Stimulated activated naive B cell treated with anti-CD40 and anti-IgM and Interleukin-4, amounts not matched to agents 10 μg/mL and 1 μg/mL and 100 μg/mL, for 72 hours (primary cell): ENCODE data around the gene FNDC3B.
A peak's percentile ranks its signal among the peaks of the same experiment; 100 is the strongest.

Source experiments
- ATAC-seq, 2 donors: fragments of 150-1000 bp; cut with Tn5 transposase; replicated peaks; 2 replicates each; pipeline ENCODE4 v1.10.0; 2021; ENCODE audit warnings: moderate library complexity in 1 of 2
- DNase-seq: peaks from one replicate; pipeline ENCODE4 v3.0.0; 2021
- H3K27ac Mint-ChIP-seq: one replicate; pipeline ENCODE4 v1.8.0; 2022; ENCODE audit warnings: mild to moderate bottlenecking, mixed read lengths
- H3K27me3 Mint-ChIP-seq, 2 donors: one replicate each; pipeline ENCODE4 v1.8.0; 2022; ENCODE audit warnings: mixed read lengths in 2 of 2
- H3K36me3 Mint-ChIP-seq, 2 donors: one replicate each; pipeline ENCODE4 v1.8.0; 2022; ENCODE audit warnings: mixed read lengths in 2 of 2, mild to moderate bottlenecking in 1 of 2
- H3K4me1 Mint-ChIP-seq, 2 donors: one replicate each; pipeline ENCODE4 v1.8.0; 2022; ENCODE audit warnings: mixed read lengths in 2 of 2, mild to moderate bottlenecking in 1 of 2
- H3K4me3 Mint-ChIP-seq, 2 donors: one replicate each; pipeline ENCODE4 v1.8.0; 2022; ENCODE audit warnings: mild to moderate bottlenecking in 2 of 2, mixed read lengths in 2 of 2, moderate library complexity in 1 of 2
- H3K9me3 Mint-ChIP-seq, 2 donors: one replicate each; pipeline ENCODE4 v1.8.0; 2022; ENCODE audit warnings: mixed read lengths in 2 of 2, mild to moderate bottlenecking in 1 of 2

Gene FNDC3B

GRCh38 chr3:172167892-172168648, 128.7 kb downstream of the FNDC3B start:
- no peaks in the 10 kb centered on the region for H3K9me3 Mint-ChIP-seq
- peaks cover 0 to 4% of the 10 kb centered on the region in 2 donors for H3K36me3 Mint-ChIP-seq
- ATAC-seq (no peak), DNase-seq (no peak)
- H3K4me1 Mint-ChIP-seq, result peaks cover 1 to 8% of the 10 kb centered on the region in 2 donors
- H3K4me3 Mint-ChIP-seq, result no peak overlapping the region
- H3K27ac Mint-ChIP-seq, result no peak overlapping the region
- H3K27me3 Mint-ChIP-seq, result no peaks in the 10 kb centered on the region

GRCh38 chr3:172170073-172170709, 130.8 kb downstream of the FNDC3B start:
- Mint-ChIP-seq H3K4me3 (no peak overlapping the region), H3K27me3 (no peaks in the 10 kb centered on the region), H3K9me3 (no peaks in the 10 kb centered on the region), H3K27ac (no peak overlapping the region), H3K4me1 (peaks cover 1 to 8% of the 10 kb centered on the region in 2 donors), H3K36me3 (peaks cover 3 to 4% of the 10 kb centered on the region in 2 donors)
- ATAC-seq (no peak), DNase-seq (no peak)

- no peak for ATAC-seq
- peaks cover 3 to 4% of the 10 kb centered on the region in 2 donors for H3K36me3 Mint-ChIP-seq
- H3K4me1 Mint-ChIP-seq, result peaks cover 1 to 8% of the 10 kb centered on the region in 2 donors
- DNase-seq, result no peak
- H3K9me3 Mint-ChIP-seq, result no peaks in the 10 kb centered on the region
- H3K27ac Mint-ChIP-seq, result no peak overlapping the region
- no peaks in the 10 kb centered on the region for H3K27me3 Mint-ChIP-seq
- H3K4me3 Mint-ChIP-seq, result no peak overlapping the region
Observed at GRCh38 chr3:172170841-172171240, 131.5 kb downstream of the FNDC3B start.

- no peak for DNase-seq
- no peak overlapping the region for H3K27ac Mint-ChIP-seq
- peak; percentile 54 to 73 for ATAC-seq
- H3K36me3 Mint-ChIP-seq, result peaks cover 3 to 4% of the 10 kb centered on the region in 2 donors
- H3K4me1 Mint-ChIP-seq, result peaks cover 1 to 8% of the 10 kb centered on the region in 2 donors
- no peak overlapping the region for H3K4me3 Mint-ChIP-seq
- no peaks in the 10 kb centered on the region for H3K9me3 Mint-ChIP-seq
- H3K27me3 Mint-ChIP-seq, result no peaks in the 10 kb centered on the region
Observed at GRCh38 chr3:172171396-172172075, 132.2 kb downstream of the FNDC3B start.

- H3K27ac Mint-ChIP-seq, result no peak overlapping the region
- no peaks in the 10 kb centered on the region for H3K27me3 Mint-ChIP-seq
- DNase-seq, result no peak
- no peak overlapping the region for H3K4me3 Mint-ChIP-seq
- H3K4me1 Mint-ChIP-seq, result peaks cover 1 to 8% of the 10 kb centered on the region in 2 donors
- no peak for ATAC-seq
- H3K36me3 Mint-ChIP-seq, result peaks cover 3 to 18% of the 10 kb centered on the region in 2 donors
- no peaks in the 10 kb centered on the region for H3K9me3 Mint-ChIP-seq
Observed at GRCh38 chr3:172173316-172174254, 134.2 kb downstream of the FNDC3B start.

GRCh38 chr3:172174513-172175253, 135.3 kb downstream of the FNDC3B start:
- H3K27ac Mint-ChIP-seq, result no peak overlapping the region
- H3K27me3 Mint-ChIP-seq, result no peaks in the 10 kb centered on the region
- DNase-seq (no peak), ATAC-seq (no peak)
- H3K9me3 Mint-ChIP-seq, result no peaks in the 10 kb centered on the region
- H3K4me1 Mint-ChIP-seq, result peaks cover 1 to 8% of the 10 kb centered on the region in 2 donors
- no peak overlapping the region for H3K4me3 Mint-ChIP-seq
- H3K36me3 Mint-ChIP-seq, result peaks cover 3 to 14% of the 10 kb centered on the region in 2 donors

GRCh38 chr3:172175254-172175599, 135.8 kb downstream of the FNDC3B start:
- H3K9me3 Mint-ChIP-seq, result no peaks in the 10 kb centered on the region
- no peak for DNase-seq
- peaks cover 4 to 8% of the 10 kb centered on the region in 2 donors for H3K4me1 Mint-ChIP-seq
- peaks cover 3 to 18% of the 10 kb centered on the region in 2 donors for H3K36me3 Mint-ChIP-seq
- H3K27ac Mint-ChIP-seq, result no peak overlapping the region
- no peak for ATAC-seq
- H3K4me3 Mint-ChIP-seq, result no peak overlapping the region
- H3K27me3 Mint-ChIP-seq, result no peaks in the 10 kb centered on the region

- no peak for ATAC-seq
- Mint-ChIP-seq H3K4me1 (peaks cover 4 to 8% of the 10 kb centered on the region in 2 donors), H3K9me3 (no peaks in the 10 kb centered on the region)
Observed at GRCh38 chr3:172176061-172176770, 136.8 kb downstream of the FNDC3B start.

GRCh38 chr3:172177046-172177445, 137.7 kb downstream of the FNDC3B start:
- no peak for DNase-seq
- Mint-ChIP-seq H3K4me3 (no peak overlapping the region), H3K36me3 (peaks cover 3 to 18% of the 10 kb centered on the region in 2 donors), H3K27me3 (no peaks in the 10 kb centered on the region), H3K27ac (no peak overlapping the region), H3K9me3 (no peaks in the 10 kb centered on the region), H3K4me1 (peaks cover 1 to 5% of the 10 kb centered on the region in 2 donors)
- no peak for ATAC-seq

More at GRCh38 chr3:172176061-172176770, 136.8 kb downstream of the FNDC3B start:
- no peak for DNase-seq
- no peaks in the 10 kb centered on the region for H3K27me3 Mint-ChIP-seq
- no peak overlapping the region for H3K27ac Mint-ChIP-seq
- H3K36me3 Mint-ChIP-seq, result peaks cover 3 to 18% of the 10 kb centered on the region in 2 donors
- no peak overlapping the region for H3K4me3 Mint-ChIP-seq

GRCh38 chr3:172177803-172178316, 138.5 kb downstream of the FNDC3B start:
- ATAC-seq (no peak), DNase-seq (no peak)
- Mint-ChIP-seq H3K27ac (no peak overlapping the region), H3K4me1 (peaks cover 0 to 6% of the 10 kb centered on the region in 2 donors), H3K36me3 (peaks cover 3 to 18% of the 10 kb centered on the region in 2 donors), H3K9me3 (no peaks in the 10 kb centered on the region), H3K4me3 (no peak overlapping the region), H3K27me3 (no peaks in the 10 kb centered on the region)

GRCh38 chr3:172179680-172180399, 140.5 kb downstream of the FNDC3B start:
- ATAC-seq (peak in 1 of 2 donors; percentile 46), DNase-seq (no peak)
- H3K36me3 Mint-ChIP-seq, result peaks cover 3 to 18% of the 10 kb centered on the region in 2 donors
- H3K27me3 Mint-ChIP-seq, result no peaks in the 10 kb centered on the region
- peaks cover 8% of the 10 kb centered on the region in 2 donors for H3K4me1 Mint-ChIP-seq
- no peak overlapping the region for H3K27ac Mint-ChIP-seq
- H3K9me3 Mint-ChIP-seq, result no peaks in the 10 kb centered on the region
- no peak overlapping the region for H3K4me3 Mint-ChIP-seq

- Mint-ChIP-seq H3K9me3 (no peaks in the 10 kb centered on the region), H3K36me3 (peaks cover 0 to 18% of the 10 kb centered on the region in 2 donors), H3K4me3 (no peak overlapping the region), H3K27ac (no peak overlapping the region), H3K27me3 (no peaks in the 10 kb centered on the region), H3K4me1 (peaks cover 9 to 14% of the 10 kb centered on the region in 2 donors)
- no peak for DNase-seq
- ATAC-seq, result no peak
Observed at GRCh38 chr3:172180473-172180872, 141.1 kb downstream of the FNDC3B start.
